CD14-positive monocyte (primary cell): ENCODE results near the gene NKAIN4. TPM values are rescaled to one million over a fixed set of nuclear protein-coding genes. Genes with fewer than 3 reads are reported as not detected.

Experiments
- DNase-seq, 3 donors: peaks; one replicate each; pipeline ENCODE4 v3.0.0-alpha.2; 2011 to 2022
- H2AFZ ChIP-seq: 2 replicates; pipeline ENCODE4 v1.6.0; 2012; ENCODE audit warnings: mild to moderate bottlenecking, low read depth, low read length, inconsistent platforms; ENCODE audit not compliant: insufficient read depth, poor library complexity, severe bottlenecking
- H3K27ac ChIP-seq, 2 donors: 1 replicate in 1 of 2; 2 replicates in 1 of 2; pipeline ENCODE4 v1.5.1; 2012 to 2013; ENCODE audit warnings: low read length in 2 of 2, control low read depth in 1 of 2, inconsistent platforms in 1 of 2, low read depth in 1 of 2, mild to moderate bottlenecking in 1 of 2
- H3K27me3 ChIP-seq, 2 donors: one replicate each; pipeline versions ENCODE4 v1.6.0 to v1.6.1; 2011 to 2013; ENCODE audit warnings: low read length in 2 of 2; ENCODE audit not compliant: control insufficient read depth in 2 of 2, insufficient read depth in 2 of 2
- H3K36me3 ChIP-seq, 2 donors: replicated peaks in 1 of 2; 1 replicate in 1 of 2; 2 replicates in 1 of 2; pipeline versions ENCODE4 v1.5.1 to v1.6.1; 2012 to 2013; ENCODE audit warnings: low read length in 2 of 2, control low read depth in 1 of 2, inconsistent platforms in 1 of 2, mild to moderate bottlenecking in 1 of 2; ENCODE audit not compliant: insufficient read depth in 2 of 2, control insufficient read depth in 1 of 2
- H3K4me1 ChIP-seq, 2 donors: 1 replicate in 1 of 2; 2 replicates in 1 of 2; pipeline versions ENCODE4 v1.5.1 to v1.6.1; 2012 to 2013; ENCODE audit warnings: low read length in 2 of 2, control low read depth in 1 of 2, inconsistent platforms in 1 of 2, mild to moderate bottlenecking in 1 of 2, moderate library complexity in 1 of 2; ENCODE audit not compliant: insufficient read depth in 2 of 2, control insufficient read depth in 1 of 2
- H3K4me2 ChIP-seq: replicated peaks from 2 replicates; pipeline ENCODE3; 2012; ENCODE audit warnings: low read length, moderate library complexity, mild to moderate bottlenecking; ENCODE audit not compliant: poor library complexity, severe bottlenecking; ENCODE audit errors: extremely low read depth
- H3K4me3 ChIP-seq, 3 experiments: fragments of 200-600 bp in 1 of 3; sonication (generic) in 1 of 3; replicated peaks in 1 of 3; 1 replicate in 2 of 3; 2 replicates in 1 of 3; pipeline ENCODE4 v1.5.1; 2011 to 2013; ENCODE audit warnings: low read length in 3 of 3, mild to moderate bottlenecking in 3 of 3, control low read depth in 2 of 3, low read depth in 2 of 3, inconsistent platforms in 1 of 3, moderate library complexity in 1 of 3
- H3K79me2 ChIP-seq: 2 replicates; pipeline ENCODE4 v1.6.0; 2012; ENCODE audit warnings: mild to moderate bottlenecking, control low read depth, inconsistent platforms, low read length, moderate library complexity; ENCODE audit not compliant: insufficient read depth
- H3K9ac ChIP-seq: 2 replicates; pipeline ENCODE4 v1.6.0; 2017; ENCODE audit warnings: low read length, mild to moderate bottlenecking; ENCODE audit not compliant: insufficient read depth, poor library complexity, severe bottlenecking
- H3K9me3 ChIP-seq, 2 donors: replicated peaks in 1 of 2; 1 replicate in 1 of 2; 2 replicates in 1 of 2; pipeline versions ENCODE4 v1.5.1 to v1.6.1; 2012 to 2013; ENCODE audit warnings: low read length in 2 of 2, control low read depth in 1 of 2; ENCODE audit not compliant: control insufficient read depth in 1 of 2, insufficient read depth in 1 of 2
- H4K20me1 ChIP-seq: 2 replicates; pipeline ENCODE4 v1.6.0; 2012; ENCODE audit warnings: mild to moderate bottlenecking, low read length, control low read depth, moderate library complexity; ENCODE audit not compliant: insufficient read depth
- H3K27ac Mint-ChIP-seq, 7 donors: one replicate each; pipeline ENCODE4 v1.8.0; 2020; ENCODE audit warnings: mild to moderate bottlenecking in 7 of 7, mixed read lengths in 7 of 7, moderate library complexity in 6 of 7, inconsistent platforms in 2 of 7
- H3K27me3 Mint-ChIP-seq, 3 donors: one replicate each; pipeline ENCODE4 v1.8.0; 2021 to 2022; ENCODE audit warnings: low read depth in 3 of 3, mild to moderate bottlenecking in 3 of 3, mixed read lengths in 3 of 3, moderate library complexity in 3 of 3, inconsistent platforms in 1 of 3
- H3K36me3 Mint-ChIP-seq, 2 donors: one replicate each; pipeline ENCODE4 v1.8.0; 2020; ENCODE audit warnings: mixed read lengths in 2 of 2, inconsistent platforms in 1 of 2, mild to moderate bottlenecking in 1 of 2
- H3K4me1 Mint-ChIP-seq: one replicate; pipeline ENCODE4 v1.8.0; 2020; ENCODE audit warnings: mild to moderate bottlenecking, mixed read lengths
- H3K4me3 Mint-ChIP-seq, 2 donors: one replicate each; pipeline ENCODE4 v1.8.0; 2020; ENCODE audit warnings: mild to moderate bottlenecking in 2 of 2, mixed read lengths in 2 of 2, moderate library complexity in 1 of 2
- H3K9me3 Mint-ChIP-seq, 7 donors: one replicate each; pipeline ENCODE4 v1.8.0; 2020 to 2022; ENCODE audit warnings: mixed read lengths in 7 of 7, mild to moderate bottlenecking in 6 of 7, moderate library complexity in 6 of 7, inconsistent platforms in 2 of 7
- WGBS: methylation state at CpG from one replicate; pipeline ENCODE4 v1.1.5; 2013; ENCODE audit warnings: missing lambda C conversion rate; ENCODE audit not compliant: insufficient coverage; 5-methylcytosine and 5-hydroxymethylcytosine counted together
- intact Hi-C, 2 donors: fragments of 100-400 bp; cut with micrococcal nuclease; formaldehyde crosslinking; loops; one replicate each; pipeline versions ENCODE4 v1.15.0 to v1.15.1; 2023
- polyA plus RNA-seq, 3 donors: library from polyadenylated mRNA; depleted of rRNA in 1 of 3; unstranded in 2 of 3; stranded (reverse) in 1 of 3; fragments of 300-500 nt in 2 of 3; fragments of >200 nt in 1 of 3; fragmentation: Illumina TruSeq in 2 of 3; gene quantifications; 1 replicate in 2 of 3; 2 replicates in 1 of 3; pipeline ENCODE4 v1.2.3, GENCODE V29; 2012 to 2021
- TF ChIP-seq, protein P1 (sequence below): fragments of 200-600 bp; IDR thresholded peaks from one replicate; pipeline ENCODE4 v1.8.0; 2022; ENCODE audit warnings: antibody characterized with exemption, mild to moderate bottlenecking

NKAIN4 gene
- polyA plus RNA-seq, 3 donors = not detected

DNA sequence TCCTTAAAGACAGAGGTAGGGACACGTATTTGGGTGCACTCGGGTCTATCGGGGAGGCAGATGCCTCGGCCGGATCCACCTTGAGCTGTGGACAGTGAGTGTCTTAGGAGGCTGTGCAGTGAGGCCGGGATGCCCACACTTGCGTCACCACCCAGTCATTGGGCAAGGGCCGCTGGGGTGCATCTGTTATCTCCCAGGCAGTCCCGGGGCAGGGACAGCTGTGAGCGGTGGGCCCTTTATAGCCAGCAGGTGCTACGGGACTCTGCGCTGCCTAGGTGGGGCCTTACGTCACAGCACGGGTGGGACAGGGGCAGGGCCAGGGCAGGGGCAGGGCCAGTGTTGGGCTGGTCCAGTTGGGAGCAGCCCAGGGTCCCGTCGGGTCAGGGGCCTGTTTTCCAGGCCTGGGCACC is 38.0 kb upstream of the NKAIN4 start:
- H3K9me3 ChIP-seq = no peaks in the 10 kb centered on the region
- no peaks in the 10 kb centered on the region for H3K4me1 ChIP-seq
- Mint-ChIP-seq H3K36me3 (peaks cover 12 to 21% of the 10 kb centered on the region in 2 donors), H3K27me3 (peaks cover 19 to 39% (median 23%) of the 10 kb centered on the region in 3 donors), H3K4me1 (no peaks in the 10 kb centered on the region), H3K4me3 (no peak overlapping the region), H3K27ac (peak overlapping the region in 1 of 7 donors; percentile 64), H3K9me3 (no peaks in the 10 kb centered on the region)
- H2AFZ ChIP-seq = no peak overlapping the region
- H3K4me2 ChIP-seq = no peak overlapping the region
- no peaks in the 10 kb centered on the region for H3K79me2 ChIP-seq
- peaks cover 0 to 17% of the 10 kb centered on the region in 2 donors for H3K27me3 ChIP-seq
- DNase-seq = peak in 1 of 3 donors; percentile 32
- no peak overlapping the region for H3K9ac ChIP-seq
- H4K20me1 ChIP-seq = peaks cover 9% of the 10 kb centered on the region
- H3K4me3 ChIP-seq = no peak overlapping the region
- intact Hi-C loops = no loop called here
- TF ChIP-seq, protein P1, sequence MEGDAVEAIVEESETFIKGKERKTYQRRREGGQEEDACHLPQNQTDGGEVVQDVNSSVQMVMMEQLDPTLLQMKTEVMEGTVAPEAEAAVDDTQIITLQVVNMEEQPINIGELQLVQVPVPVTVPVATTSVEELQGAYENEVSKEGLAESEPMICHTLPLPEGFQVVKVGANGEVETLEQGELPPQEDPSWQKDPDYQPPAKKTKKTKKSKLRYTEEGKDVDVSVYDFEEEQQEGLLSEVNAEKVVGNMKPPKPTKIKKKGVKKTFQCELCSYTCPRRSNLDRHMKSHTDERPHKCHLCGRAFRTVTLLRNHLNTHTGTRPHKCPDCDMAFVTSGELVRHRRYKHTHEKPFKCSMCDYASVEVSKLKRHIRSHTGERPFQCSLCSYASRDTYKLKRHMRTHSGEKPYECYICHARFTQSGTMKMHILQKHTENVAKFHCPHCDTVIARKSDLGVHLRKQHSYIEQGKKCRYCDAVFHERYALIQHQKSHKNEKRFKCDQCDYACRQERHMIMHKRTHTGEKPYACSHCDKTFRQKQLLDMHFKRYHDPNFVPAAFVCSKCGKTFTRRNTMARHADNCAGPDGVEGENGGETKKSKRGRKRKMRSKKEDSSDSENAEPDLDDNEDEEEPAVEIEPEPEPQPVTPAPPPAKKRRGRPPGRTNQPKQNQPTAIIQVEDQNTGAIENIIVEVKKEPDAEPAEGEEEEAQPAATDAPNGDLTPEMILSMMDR = no peak
- no peak overlapping the region for H3K27ac ChIP-seq
- 86% methylated on average over 16 of the region's 16 CpGs for WGBS
- H3K36me3 ChIP-seq = peaks cover 20 to 21% of the 10 kb centered on the region in 2 donors

DNA sequence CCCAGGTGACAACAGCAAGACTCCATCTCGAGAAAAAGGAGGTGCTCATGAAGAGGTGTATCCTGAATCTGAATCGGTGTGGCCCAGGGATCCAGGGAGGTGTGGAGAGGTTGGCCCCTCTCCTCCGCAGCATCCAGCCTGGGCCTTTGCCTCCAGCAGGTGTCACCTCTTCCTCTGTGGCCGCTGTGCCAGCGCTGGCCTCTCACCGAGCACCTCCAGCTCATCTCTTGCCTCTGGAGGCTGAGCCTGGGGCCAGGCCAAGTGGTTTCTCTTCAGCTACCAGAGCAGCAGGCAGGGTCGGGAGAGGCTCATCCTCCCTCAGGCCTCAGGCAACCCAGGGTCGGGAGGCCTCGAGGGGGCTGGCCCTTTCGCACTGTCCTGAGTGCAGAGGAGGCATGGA is 37.5 kb upstream of the NKAIN4 start:
- no peak overlapping the region for H3K4me2 ChIP-seq
- Mint-ChIP-seq H3K4me3 (no peak overlapping the region), H3K9me3 (no peaks in the 10 kb centered on the region), H3K36me3 (peaks cover 16 to 26% of the 10 kb centered on the region in 2 donors), H3K4me1 (no peaks in the 10 kb centered on the region), H3K27me3 (peaks cover 19 to 37% (median 23%) of the 10 kb centered on the region in 3 donors), H3K27ac (peak overlapping the region in 1 of 7 donors; percentile 64)
- peaks cover 25 to 26% of the 10 kb centered on the region in 2 donors for H3K36me3 ChIP-seq
- H2AFZ ChIP-seq = no peak overlapping the region
- peaks cover 0 to 17% of the 10 kb centered on the region in 2 donors for H3K27me3 ChIP-seq
- H3K27ac ChIP-seq = no peak overlapping the region
- H3K9ac ChIP-seq = no peak overlapping the region
- TF ChIP-seq, protein P1 = no peak
- peaks cover 9% of the 10 kb centered on the region for H4K20me1 ChIP-seq
- H3K9me3 ChIP-seq = no peaks in the 10 kb centered on the region
- intact Hi-C loops = no loop called here
- no peaks in the 10 kb centered on the region for H3K4me1 ChIP-seq
- H3K4me3 ChIP-seq = no peak overlapping the region
- DNase-seq = no peak
- H3K79me2 ChIP-seq = no peaks in the 10 kb centered on the region
- 89% methylated on average over 10 of the region's 10 CpGs for WGBS
